Aorta (tissue), 5 donors: ENCODE measurements around the gene TMEM179B. TPM values are rescaled to one million over a fixed set of nuclear protein-coding genes. Genes with fewer than 3 reads are reported as not detected.

Experiments
- ATAC-seq: fragments of 200-7000 bp; cut with Tn5 transposase; one replicate; pipeline ENCODE4 v1.9.1; 2022; ENCODE audit warnings: moderate library complexity; ENCODE audit not compliant: low FRiP score
- DNase-seq, 2 donors: peaks; one replicate each; pipeline ENCODE4 v3.0.0-alpha.2; 2020
- H3K27ac ChIP-seq, 2 donors: one replicate each; pipeline ENCODE4 v1.5.1; 2013; ENCODE audit warnings: low read length in 2 of 2, mild to moderate bottlenecking in 2 of 2, moderate library complexity in 2 of 2, control low read depth in 1 of 2, inconsistent platforms in 1 of 2, low read depth in 1 of 2
- H3K27me3 ChIP-seq, 2 donors: one replicate each; pipeline ENCODE4 v1.6.1; 2013; ENCODE audit warnings: control low read depth in 1 of 2, low read length in 1 of 2, mild to moderate bottlenecking in 1 of 2, moderate library complexity in 1 of 2; ENCODE audit not compliant: insufficient read depth in 2 of 2, control insufficient read depth in 1 of 2
- H3K36me3 ChIP-seq, 2 donors: one replicate each; pipeline ENCODE4 v1.6.1; 2013; ENCODE audit warnings: control low read depth in 1 of 2, low read length in 1 of 2, mild to moderate bottlenecking in 1 of 2; ENCODE audit not compliant: insufficient read depth in 2 of 2, control insufficient read depth in 1 of 2
- H3K4me1 ChIP-seq, 2 donors: one replicate each; pipeline ENCODE4 v1.6.1; 2013; ENCODE audit warnings: low read length in 2 of 2, control low read depth in 1 of 2, mild to moderate bottlenecking in 1 of 2, moderate library complexity in 1 of 2; ENCODE audit not compliant: insufficient read depth in 2 of 2, control insufficient read depth in 1 of 2
- H3K4me3 ChIP-seq, 2 donors: one replicate each; pipeline ENCODE4 v1.5.1; 2013; ENCODE audit warnings: low read length in 2 of 2, control low read depth in 1 of 2, mild to moderate bottlenecking in 1 of 2
- H3K9me3 ChIP-seq: one replicate; pipeline ENCODE4 v1.6.1; 2013; ENCODE audit warnings: mild to moderate bottlenecking, low read length; ENCODE audit not compliant: control insufficient read depth
- WGBS, 2 donors: extraction: QIAGEN DNeasy Blood & Tissue Kit; methylation state at CpG; one replicate each; pipeline ENCODE4 v1.1.7; 2013; 5-methylcytosine and 5-hydroxymethylcytosine counted together
- intact Hi-C, 2 donors: fragments of 100-400 bp; cut with DNase I; formaldehyde crosslinking; loops; one replicate each; pipeline versions ENCODE4 v1.14.2 to v1.15.0; 2022
- polyA plus RNA-seq, 2 donors: library from polyadenylated mRNA; stranded (reverse); fragments of 200-250 nt; gene quantifications; one replicate each; pipeline ENCODE4 v1.2.3, GENCODE V29; 2013
- total RNA-seq, 2 donors: library from RNA; stranded (reverse); fragmentation: NEBNext Ultra II Directional; extraction: Animal tissue kit (Norgen Biotek cat#: 25700); gene quantifications; one replicate each; pipeline ENCODE4 v1.2.1, GENCODE V29; 2021
- donor health status: healthy with polysubstance abuse.
- donor health status: Bipolar disorder and iron deficiency.
- donor health status: DM: no; HTN: no; CAD: no.
- donor health status: DM: no; HTN: no; CAD: no.
- donor health status: DM: yes; HTN: yes; CAD: no.

The TMEM179B gene
- total and polyA plus RNA-seq, 4 donors = 26.8 to 55.9 (median 30.1) TPM

DNA sequence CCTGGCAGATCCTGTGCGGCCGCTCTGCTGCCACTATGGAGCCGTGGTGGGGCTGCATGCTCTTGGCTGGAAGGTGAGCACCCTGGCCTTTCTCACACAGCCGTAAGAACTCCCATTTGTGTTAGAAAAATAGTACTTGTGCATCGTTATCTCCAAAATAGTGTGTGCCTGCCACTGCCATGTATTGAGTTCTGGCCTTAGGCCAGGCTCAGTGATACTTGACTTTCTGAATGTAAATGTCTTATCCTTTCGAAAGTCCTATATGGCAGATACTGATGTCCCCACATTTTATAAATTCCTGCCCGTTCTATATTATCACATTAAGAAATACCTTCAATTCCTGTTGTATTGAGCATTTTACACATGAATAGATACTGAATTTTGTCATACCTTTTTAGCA is 4.4 kb upstream of the TMEM179B start:
- no peaks in the 10 kb centered on the region for H3K27me3 ChIP-seq
- no peaks in the 10 kb centered on the region for H3K4me1 ChIP-seq
- DNase-seq = no peak
- H3K36me3 ChIP-seq = peaks cover 0 to 5% of the 10 kb centered on the region in 2 donors
- H3K27ac ChIP-seq = no peak overlapping the region
- no peak overlapping the region for H3K4me3 ChIP-seq
- WGBS, 2 donors = 84 to 90% methylated on average over 7 of the region's 7 CpGs
- ATAC-seq = no peak
- intact Hi-C loops = no loop called here
- H3K9me3 ChIP-seq = no peaks in the 10 kb centered on the region

DNA sequence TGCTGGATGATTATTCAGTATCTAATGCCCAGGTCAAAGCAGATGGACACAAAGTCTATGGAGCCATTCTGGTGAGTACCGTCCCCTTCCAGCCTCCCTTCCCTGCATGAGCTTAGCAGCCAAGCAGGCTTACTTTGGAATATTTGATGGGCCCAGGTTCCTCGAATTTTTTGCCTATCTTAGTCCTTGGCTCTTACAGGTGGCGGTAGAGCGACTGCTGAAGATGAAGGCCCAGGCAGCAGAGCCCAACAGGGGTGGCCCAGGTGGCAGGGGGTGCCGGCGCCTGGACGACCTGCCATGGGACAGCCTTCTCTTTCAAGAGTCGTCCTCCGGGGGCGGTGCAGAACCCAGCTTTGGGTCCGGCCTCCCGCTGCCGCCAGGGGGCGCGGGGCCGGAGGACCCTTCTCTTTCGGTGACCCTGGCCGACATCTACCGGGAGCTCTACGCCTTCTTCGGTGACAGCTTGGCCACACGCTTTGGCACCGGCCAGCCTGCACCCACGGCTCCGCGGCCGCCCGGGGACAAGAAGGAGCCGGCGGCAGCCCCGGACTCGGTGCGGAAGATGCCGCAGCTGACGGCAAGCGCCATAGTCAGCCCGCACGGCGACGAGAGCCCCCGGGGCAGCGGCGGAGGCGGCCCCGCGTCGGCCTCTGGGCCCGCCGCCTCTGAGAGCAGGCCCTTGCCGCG is 741 bp upstream of the TMEM179B start:
- intact Hi-C loops = loop anchor here (1.0 to 5.0 kb wide), 3 partner anchors 46 to 96 kb away; partner anchors contain the start of genes SLC3A2 (in 1 of the 2), STX5 (in 1 of the 2) and TEX54 (in 1 of the 2)
- H3K27ac ChIP-seq = peak overlapping the region; percentile 72 to 85
- WGBS, 2 donors = 1% methylated on average over 46 to 51 of the region's 51 CpGs
- no peaks in the 10 kb centered on the region for H3K9me3 ChIP-seq
- DNase-seq (peak; percentile 92 to 95), ATAC-seq (peak; percentile 92)
- H3K4me1 ChIP-seq = no peaks in the 10 kb centered on the region
- H3K36me3 ChIP-seq = peaks cover 0 to 5% of the 10 kb centered on the region in 2 donors
- no peaks in the 10 kb centered on the region for H3K27me3 ChIP-seq
- peak overlapping the region; percentile 78 to 96 for H3K4me3 ChIP-seq

GRCh38 chr11:62788991-62789390 is 1.8 kb downstream of the TMEM179B start:
- Histone ChIP-seq H3K4me1 (no peaks in the 10 kb centered on the region), H3K36me3 (no peaks in the 10 kb centered on the region), H3K27me3 (no peaks in the 10 kb centered on the region), H3K4me3 (no peak overlapping the region), H3K9me3 (no peaks in the 10 kb centered on the region), H3K27ac (no peak overlapping the region)
- intact Hi-C loops = loop anchor here in 1 of 2 donors (5.0 kb wide), 2 partner anchors 43 to 93 kb away; partner anchors contain the start of genes SLC3A2, STX5 and TEX54
- 65 to 74% methylated on average over 5 of the region's 5 CpGs for WGBS, 2 donors
- DNase-seq (no peak), ATAC-seq (no peak)

DNA sequence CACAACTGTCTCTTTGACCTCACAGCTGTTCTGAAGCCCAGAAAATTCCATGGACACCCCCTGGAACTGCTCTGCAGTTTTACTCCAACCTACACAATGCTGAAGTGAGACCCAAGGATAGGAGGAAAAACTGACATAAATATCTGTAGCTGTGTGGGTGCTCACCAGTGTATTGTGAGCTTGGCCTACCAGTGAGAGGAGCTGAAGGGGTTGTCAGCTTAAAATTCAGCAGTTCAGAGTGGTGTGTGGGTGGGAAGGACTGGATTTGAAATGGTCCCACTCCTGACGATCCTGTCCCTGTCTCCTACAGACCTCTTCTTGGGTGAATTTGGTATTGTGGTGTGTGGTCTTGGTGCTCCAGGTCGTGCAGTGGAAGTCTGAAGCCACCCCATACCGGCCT is 2.4 kb downstream of the TMEM179B start:
- ATAC-seq = no peak
- intact Hi-C loops = loop anchor here in 1 of 2 donors (5.0 kb wide), 2 partner anchors 43 to 93 kb away; partner anchors contain the start of genes SLC3A2, STX5 and TEX54
- WGBS, 2 donors = 65 to 80% methylated on average over 3 of the region's 3 CpGs

DNA sequence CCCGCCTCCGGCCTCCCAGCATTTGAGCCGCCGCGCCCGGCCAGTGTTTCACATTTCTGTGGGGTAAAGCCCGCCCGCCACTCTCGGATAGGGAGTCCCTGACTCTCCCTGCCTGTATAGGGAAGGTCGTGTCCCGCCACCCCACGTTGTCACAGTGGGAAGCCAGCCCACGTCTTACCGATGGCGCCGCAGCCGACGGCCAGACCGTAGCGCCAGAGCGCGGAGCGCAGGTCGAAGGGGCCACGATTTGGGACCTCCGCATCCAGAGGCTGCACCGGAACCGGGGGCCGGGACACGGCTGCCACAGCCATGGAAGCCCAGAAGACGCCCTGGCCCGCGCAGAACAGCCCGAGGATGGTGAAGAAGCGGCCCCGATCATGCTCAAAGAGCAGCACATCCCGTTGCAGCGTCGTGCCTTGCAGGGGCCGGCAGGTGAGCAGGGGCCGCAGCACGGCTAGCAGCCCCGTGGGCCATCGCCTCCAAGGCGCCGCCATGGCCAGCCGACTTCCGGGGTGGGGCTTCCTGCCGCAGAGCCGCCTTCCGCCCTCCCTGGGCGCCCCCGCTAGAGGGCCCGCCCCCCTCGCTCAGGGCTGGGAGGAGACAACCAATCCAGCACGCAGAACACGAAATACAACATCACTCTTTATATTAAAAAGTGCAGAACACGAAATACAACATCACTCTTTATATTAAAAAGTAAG is 4.4 kb downstream of the TMEM179B start, which contains the start of gene TMEM223:
TMEM223 (minus strand) TSS at position 506 of the 701 bp plus-strand sequence; CDS start at position 494, 12 bp downstream.
- 0 to 1% methylated on average over 47 to 58 of the region's 58 CpGs for WGBS, 2 donors

More for the DNA sequence above, 2.4 kb downstream of the TMEM179B start:
- no peaks in the 10 kb centered on the region for H3K4me1 ChIP-seq
- H3K4me3 ChIP-seq = no peak overlapping the region
- H3K9me3 ChIP-seq = no peaks in the 10 kb centered on the region
- H3K27ac ChIP-seq = no peak overlapping the region
- H3K36me3 ChIP-seq = peaks cover 0 to 2% of the 10 kb centered on the region in 2 donors
- DNase-seq = no peak
- H3K27me3 ChIP-seq = no peaks in the 10 kb centered on the region

GRCh38 chr11:62792202-62792575 is 5.0 kb downstream of the TMEM179B start:
- Histone ChIP-seq H3K9me3 (no peaks in the 10 kb centered on the region), H3K27me3 (no peaks in the 10 kb centered on the region), H3K4me3 (no peak overlapping the region), H3K4me1 (no peaks in the 10 kb centered on the region), H3K27ac (peak overlapping the region in 1 of 2 donors; percentile 91), H3K36me3 (peaks cover 0 to 5% of the 10 kb centered on the region in 2 donors)
- ATAC-seq (peak; percentile 34), DNase-seq (peak in 1 of 2 donors; percentile 62)
- intact Hi-C loops = no loop called here
- 20 to 21% methylated on average over 11 of the region's 11 CpGs for WGBS, 2 donors

More for the DNA sequence above, 4.4 kb downstream of the TMEM179B start, which contains the start of gene TMEM223:
- Histone ChIP-seq H3K27ac (peak within 1 kb of the TSS in 1 of 2 donors; percentile 91), H3K27me3 (no peaks in the 10 kb centered on the region), H3K9me3 (no peaks in the 10 kb centered on the region), H3K36me3 (peaks cover 0 to 5% of the 10 kb centered on the region in 2 donors), H3K4me1 (no peaks in the 10 kb centered on the region), H3K4me3 (peak within 1 kb of the TSS; percentile 61 to 88)
- ATAC-seq (peak; percentile 94), DNase-seq (peak; percentile 93 to 96)
- intact Hi-C loops = no loop called here

DNA sequence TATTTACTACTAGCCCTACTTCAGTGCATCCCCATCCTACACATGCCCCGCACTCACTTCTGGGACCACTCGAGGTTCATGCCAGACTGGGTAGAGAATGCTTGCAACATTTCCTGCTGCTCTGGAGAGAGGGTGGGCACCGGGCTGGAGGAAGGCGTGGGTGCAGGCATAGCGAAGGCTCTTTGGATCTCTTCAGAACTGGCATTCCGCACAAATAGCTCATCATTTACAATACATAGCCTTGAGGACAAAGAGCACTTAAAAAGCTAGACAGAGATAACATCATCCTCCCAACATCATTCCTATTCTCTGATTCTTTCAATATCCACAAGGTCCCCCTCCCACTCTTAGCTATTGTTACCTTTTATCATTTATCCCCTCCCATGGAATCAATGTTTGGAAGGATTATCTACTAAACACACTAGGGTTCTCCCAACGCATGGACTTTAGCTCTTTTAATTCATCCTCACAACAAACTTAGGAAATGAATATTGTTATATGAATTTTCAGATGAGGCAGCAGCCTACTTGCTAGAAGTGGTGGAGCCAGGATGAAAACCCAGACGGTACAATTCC is 7.1 kb downstream of the TMEM179B start:
- H3K4me1 ChIP-seq = no peaks in the 10 kb centered on the region
- H3K9me3 ChIP-seq = no peaks in the 10 kb centered on the region
- DNase-seq = no peak
- peaks cover 0 to 5% of the 10 kb centered on the region in 2 donors for H3K36me3 ChIP-seq
- H3K27ac ChIP-seq = no peak overlapping the region
- no peak overlapping the region for H3K4me3 ChIP-seq
- WGBS, 2 donors = 89 to 90% methylated on average over 8 of the region's 8 CpGs
- H3K27me3 ChIP-seq = no peaks in the 10 kb centered on the region
- intact Hi-C loops = no loop called here
- no peak for ATAC-seq

GRCh38 chr11:62796281-62796680 is 9.1 kb downstream of the TMEM179B start:
- intact Hi-C loops = no loop called here
- 76 to 78% methylated on average over 7 of the region's 7 CpGs for WGBS, 2 donors
- no peak for DNase-seq
- peaks cover 0 to 16% of the 10 kb centered on the region in 2 donors for H3K36me3 ChIP-seq
- ATAC-seq = no peak
- H3K27me3 ChIP-seq = no peaks in the 10 kb centered on the region
- no peak overlapping the region for H3K4me3 ChIP-seq
- H3K4me1 ChIP-seq = no peaks in the 10 kb centered on the region
- no peaks in the 10 kb centered on the region for H3K9me3 ChIP-seq
- H3K27ac ChIP-seq = no peak overlapping the region
